Esophagus muscularis mucosa (tissue), 3 donors: ENCODE results near the gene UGT2B28.
"Not testable (repeated sequence)": the region's sequence is repeated elsewhere in the genome, so short reads cannot be mapped to it uniquely, and the experiment has no call there.

Experiments used
- POLR2A ChIP-seq: fragments of 450-650 bp; IDR thresholded peaks from one replicate; pipeline ENCODE4 v1.6.1; 2017; ENCODE audit warnings: antibody characterized with exemption, moderate library complexity, mild to moderate bottlenecking, low read depth
- TF ChIP-seq, protein P1 (sequence below), 3 experiments: fragments of 200-600 bp in 2 of 3; fragments of 450-650 bp in 1 of 3; sonication (generic) in 2 of 3; IDR thresholded peaks; one replicate each; pipeline ENCODE4 v1.5.1; 2017 to 2019; ENCODE audit warnings: antibody characterized with exemption in 3 of 3, mild to moderate bottlenecking in 2 of 3, moderate library complexity in 1 of 3

DNA sequence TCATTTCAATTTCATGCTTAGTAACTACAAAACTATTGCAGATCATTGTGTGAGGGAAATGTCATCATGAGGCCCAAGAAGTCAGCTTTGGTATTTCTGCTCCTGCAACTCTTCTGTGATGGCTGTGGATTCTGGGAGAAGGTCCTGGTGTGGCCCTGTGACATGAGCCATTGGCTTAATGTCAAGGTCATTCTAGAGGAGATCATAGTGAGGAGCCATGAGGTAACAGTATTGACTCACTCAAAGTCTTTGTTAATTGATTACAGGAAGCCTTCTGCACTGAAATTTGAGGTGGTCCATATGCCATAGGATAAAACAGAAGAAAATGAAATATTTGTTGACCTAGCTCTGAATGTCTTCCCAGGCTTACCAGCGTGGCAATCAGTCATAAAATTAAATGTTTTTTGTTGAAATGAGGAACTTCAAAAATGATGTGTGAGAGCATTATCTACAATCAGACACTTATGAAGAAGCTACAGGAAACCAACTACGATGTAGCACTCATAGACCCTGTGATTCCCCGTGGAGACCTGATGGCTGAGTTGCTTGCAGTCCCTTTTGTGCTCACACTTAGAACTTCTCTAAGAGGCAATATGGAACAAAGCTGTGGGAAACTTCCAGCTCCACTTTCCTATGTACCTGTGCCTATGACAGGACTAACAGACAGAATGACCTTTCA, 37.6 kb upstream of the UGT2B28 start:
- TF ChIP-seq, protein P1, sequence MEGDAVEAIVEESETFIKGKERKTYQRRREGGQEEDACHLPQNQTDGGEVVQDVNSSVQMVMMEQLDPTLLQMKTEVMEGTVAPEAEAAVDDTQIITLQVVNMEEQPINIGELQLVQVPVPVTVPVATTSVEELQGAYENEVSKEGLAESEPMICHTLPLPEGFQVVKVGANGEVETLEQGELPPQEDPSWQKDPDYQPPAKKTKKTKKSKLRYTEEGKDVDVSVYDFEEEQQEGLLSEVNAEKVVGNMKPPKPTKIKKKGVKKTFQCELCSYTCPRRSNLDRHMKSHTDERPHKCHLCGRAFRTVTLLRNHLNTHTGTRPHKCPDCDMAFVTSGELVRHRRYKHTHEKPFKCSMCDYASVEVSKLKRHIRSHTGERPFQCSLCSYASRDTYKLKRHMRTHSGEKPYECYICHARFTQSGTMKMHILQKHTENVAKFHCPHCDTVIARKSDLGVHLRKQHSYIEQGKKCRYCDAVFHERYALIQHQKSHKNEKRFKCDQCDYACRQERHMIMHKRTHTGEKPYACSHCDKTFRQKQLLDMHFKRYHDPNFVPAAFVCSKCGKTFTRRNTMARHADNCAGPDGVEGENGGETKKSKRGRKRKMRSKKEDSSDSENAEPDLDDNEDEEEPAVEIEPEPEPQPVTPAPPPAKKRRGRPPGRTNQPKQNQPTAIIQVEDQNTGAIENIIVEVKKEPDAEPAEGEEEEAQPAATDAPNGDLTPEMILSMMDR (IDR thresholded peaks at IDR 0.05): not testable (repeated sequence)
- TF ChIP-seq POLR2A: not testable (repeated sequence)
